Endothelial cell of umbilical vein (primary cell): ENCODE measurements around the gene POFUT2. TPM values are rescaled to one million over a fixed set of nuclear protein-coding genes. Genes with fewer than 3 reads are reported as not detected.

Experiments
- BruUV-seq: library from RNA; stranded (reverse); fragments of 400-500 nt; replicated peaks from 2 replicates; lab custom pipeline; 2021; lab: Mats Ljungman, UMichigan
- CTCF ChIA-PET: fragments of 300-600, 350-600 bp; sonication (Branson Sonifier 250); formaldehyde crosslinking; loops from one replicate; lab custom pipeline; 2021; ENCODE audit warnings: antibody characterized with exemption, inconsistent platforms; lab: Charles Lee
- POLR2A ChIA-PET: fragments of 300-600, 350-600 bp; sonication (Branson Sonifier 250); formaldehyde crosslinking; loops from one replicate; lab custom pipeline; 2021; ENCODE audit warnings: antibody characterized with exemption, inconsistent platforms; lab: Charles Lee
- DNase-seq: peaks from one replicate; pipeline ENCODE4 v3.0.0-alpha.2; 2011; ENCODE audit warnings: low read depth, low spot score
- FAIRE-seq: peaks from 2 replicates; lab custom pipeline; 2011; peaks lifted over from hg19 to GRCh38; lab: Jason Lieb, UNC
- H2AFZ ChIP-seq: 2 replicates; pipeline ENCODE4 v1.6.0; 2012; ENCODE audit warnings: low read depth, low read length, control low read depth, inconsistent platforms
- H3K27ac ChIP-seq: 2 replicates; pipeline ENCODE4 v1.5.1; 2011; ENCODE audit warnings: low read depth, mild to moderate bottlenecking, control low read depth, low read length, moderate library complexity; ENCODE audit not compliant: insufficient read depth
- H3K27me3 ChIP-seq, 2 experiments: 2 replicates each; pipeline versions ENCODE4 v1.6.0 to v1.6.1; 2011; ENCODE audit warnings: low read length in 2 of 2, mixed read lengths in 1 of 2; ENCODE audit not compliant: control insufficient read depth in 2 of 2, insufficient read depth in 2 of 2
- H3K36me3 ChIP-seq, 2 experiments: 2 replicates in 1 of 2; 3 replicates in 1 of 2; pipeline ENCODE4 v1.5.1; 2011; ENCODE audit warnings: low read length in 2 of 2, mild to moderate bottlenecking in 1 of 2, moderate library complexity in 1 of 2; ENCODE audit not compliant: control insufficient read depth in 2 of 2, insufficient read depth in 2 of 2; ENCODE audit errors: extremely low read depth in 1 of 2
- H3K4me1 ChIP-seq: 3 replicates; pipeline ENCODE4 v1.5.1; 2011; ENCODE audit warnings: mild to moderate bottlenecking, low read length; ENCODE audit not compliant: control insufficient read depth, insufficient read depth; ENCODE audit errors: extremely low read depth
- H3K4me2 ChIP-seq: 2 replicates; pipeline ENCODE4 v1.6.1; 2011; ENCODE audit warnings: low read length, control low read depth, mixed read lengths; ENCODE audit not compliant: insufficient read depth
- H3K4me3 ChIP-seq, 3 experiments: fragments of 200-600 bp in 1 of 3; sonication (generic), shearing (Covaris generic) in 1 of 3; replicated peaks in 1 of 3; 2 replicates each; pipeline ENCODE4 v1.5.1; 2011 to 2016; ENCODE audit warnings: control low read depth in 3 of 3, low read length in 3 of 3, mild to moderate bottlenecking in 2 of 3, inconsistent platforms in 1 of 3, low read depth in 1 of 3, moderate library complexity in 1 of 3; ENCODE audit not compliant: insufficient read depth in 1 of 3
- H3K79me2 ChIP-seq: 2 replicates; pipeline ENCODE4 v1.6.0; 2012; ENCODE audit warnings: low read length, inconsistent platforms; ENCODE audit not compliant: control insufficient read depth, insufficient read depth
- H3K9ac ChIP-seq: replicated peaks from 2 replicates; pipeline ENCODE3; 2011; ENCODE audit warnings: low read length, control low read depth; ENCODE audit not compliant: insufficient read depth; ENCODE audit errors: extremely low read depth
- H3K9me1 ChIP-seq: replicated peaks from 3 replicates; pipeline ENCODE4 v1.6.0; 2011; ENCODE audit warnings: mild to moderate bottlenecking, low read length; ENCODE audit not compliant: control insufficient read depth, insufficient read depth; ENCODE audit errors: extremely low read depth
- H3K9me3 ChIP-seq: replicated peaks from 2 replicates; pipeline ENCODE4 v1.5.1; 2012; ENCODE audit warnings: low read length, inconsistent platforms; ENCODE audit not compliant: control insufficient read depth, insufficient read depth
- H4K20me1 ChIP-seq: replicated peaks from 2 replicates; pipeline ENCODE3; 2011; ENCODE audit warnings: mild to moderate bottlenecking, low read length; ENCODE audit not compliant: control insufficient read depth, insufficient read depth; ENCODE audit errors: extremely low read depth
- CTCF ChIP-seq, 2 donors: IDR thresholded peaks; 1 replicate in 1 of 2; 2 replicates in 1 of 2; pipeline ENCODE4 v1.5.1; 2011; ENCODE audit warnings: low read length in 2 of 2, mild to moderate bottlenecking in 2 of 2, moderate library complexity in 2 of 2, control low read depth in 1 of 2, inconsistent platforms in 1 of 2, low read depth in 1 of 2; ENCODE audit not compliant: insufficient read depth in 1 of 2; ENCODE audit errors: extremely low read depth in 1 of 2
- EZH2 ChIP-seq: IDR thresholded peaks from 2 replicates; pipeline ENCODE4 v1.6.1; 2012; ENCODE audit warnings: borderline replicate concordance, low read depth, mild to moderate bottlenecking, moderate library complexity, low read length, inconsistent platforms; ENCODE audit not compliant: severe bottlenecking
- FOS ChIP-seq: IDR thresholded peaks from 2 replicates; pipeline ENCODE4 v1.6.1; 2011; ENCODE audit warnings: mild to moderate bottlenecking, low read length, moderate library complexity, borderline replicate concordance; ENCODE audit not compliant: insufficient read depth
- GATA2 ChIP-seq: IDR thresholded peaks from 2 replicates; pipeline ENCODE4 v1.7.0; 2011; ENCODE audit warnings: low read depth, mild to moderate bottlenecking, moderate library complexity, mixed read lengths, low read length; ENCODE audit not compliant: insufficient read length, insufficient read depth
- JUN ChIP-seq: IDR thresholded peaks from 2 replicates; pipeline ENCODE4 v1.6.1; 2011; ENCODE audit warnings: borderline replicate concordance, low read depth; ENCODE audit not compliant: insufficient read length, insufficient read depth
- MYC ChIP-seq: IDR thresholded peaks from one replicate; pipeline ENCODE4 v1.6.1; 2011; ENCODE audit warnings: mild to moderate bottlenecking, low read depth, low read length
- POLR2A ChIP-seq: IDR thresholded peaks from 2 replicates; pipeline ENCODE4 v1.6.1; 2012; ENCODE audit warnings: low read depth, mild to moderate bottlenecking, control low read depth, low read length
- POLR2AphosphoS5 ChIP-seq: IDR thresholded peaks from 2 replicates; pipeline ENCODE4 v1.6.1; 2012; ENCODE audit warnings: low read depth, mild to moderate bottlenecking, control low read depth, low read length, moderate library complexity; ENCODE audit not compliant: insufficient read depth
- dilution Hi-C: fragments of 300-500 bp; cut with MboI; formaldehyde crosslinking; loops from one replicate; pipeline ENCODE4 v1.15.0; 2019; ENCODE audit warnings: low sequenced_read_pairs; ENCODE audit not compliant: extremely low pct_ligation_motif_present
- intact Hi-C: fragments of 100-400 bp; cut with micrococcal nuclease; formaldehyde crosslinking; loops from one replicate; pipeline ENCODE4 v1.10.0; 2022
- polyA plus RNA-seq, 4 experiments: library from polyadenylated mRNA; depleted of rRNA in 3 of 4; stranded (reverse) in 3 of 4; unstranded in 1 of 4; fragments of >200 nt; gene quantifications; 2 replicates each; pipeline versions ENCODE4 v1.2.1 to v1.2.3, GENCODE V29; 2011 to 2012; ENCODE audit warnings: missing spikeins in 1 of 4
- total RNA-seq: library from RNA; stranded (reverse); gene quantifications from 2 replicates; pipeline ENCODE4 v1.2.3, GENCODE V29; 2021
- TF ChIP-seq, protein P1 (sequence below): IDR thresholded peaks from 2 replicates; pipeline ENCODE4 v1.6.1; 2011; ENCODE audit not compliant: insufficient read depth, insufficient read length

The POFUT2 gene
- total and polyA plus RNA-seq, 2 donors (not counting 3 experiments of a cell fraction or from before 2014, with no cell fraction given) = 30.7 to 47.5 TPM

DNA sequence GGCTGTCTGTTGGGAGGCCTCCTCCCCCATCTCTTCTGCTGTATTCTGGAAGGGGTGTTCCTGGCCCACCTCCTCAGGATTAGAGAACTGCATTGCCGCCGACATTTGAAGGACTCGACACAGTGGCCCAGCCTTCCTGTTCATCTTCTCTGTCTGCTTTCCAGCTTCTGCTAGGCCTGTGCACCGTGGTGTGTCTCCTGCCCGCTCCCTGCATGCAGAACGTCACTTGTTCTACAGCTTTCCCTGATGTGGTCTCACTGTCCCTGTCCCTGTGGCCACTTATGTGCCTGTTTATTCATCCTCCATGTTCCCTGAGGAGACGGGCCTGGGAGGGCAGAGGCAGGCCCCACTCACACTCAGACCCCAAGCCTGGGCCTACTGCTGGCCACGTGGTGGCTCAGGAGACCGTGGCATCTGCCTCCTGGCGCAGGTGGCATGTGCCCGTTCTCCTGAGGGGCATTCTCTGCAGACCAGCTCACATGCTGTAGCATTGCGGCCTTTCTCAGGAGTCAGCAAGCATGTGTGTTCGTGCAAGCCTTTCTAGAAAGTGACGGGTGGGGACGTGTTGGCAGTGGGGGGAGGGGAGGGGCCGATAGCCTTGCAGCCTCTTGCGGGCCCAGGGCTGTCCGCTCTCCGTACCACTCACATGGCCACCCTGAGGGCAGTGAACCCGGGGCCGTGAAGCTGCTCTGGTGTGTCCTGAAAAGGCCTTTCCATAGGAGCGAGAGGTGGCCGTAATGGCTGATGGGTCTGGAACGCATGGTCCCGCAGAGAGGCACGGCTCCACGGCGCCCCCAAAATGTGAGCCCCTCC lies 35.9 kb downstream of the POFUT2 start:
- Histone ChIP-seq H3K4me3 (no peak overlapping the region), H3K9me1 (no peaks in the 10 kb centered on the region), H3K9me3 (no peaks in the 10 kb centered on the region), H3K27me3 (peaks cover 3 to 18% of the 10 kb centered on the region in 2 experiments), H3K4me2 (no peak overlapping the region), H3K4me1 (no peaks in the 10 kb centered on the region), H2AFZ (no peak overlapping the region), H3K36me3 (no peaks in the 10 kb centered on the region), H3K9ac (no peak overlapping the region), H3K27ac (no peak overlapping the region), H3K79me2 (no peaks in the 10 kb centered on the region), H4K20me1 (no peaks in the 10 kb centered on the region)
- ChIA-PET POLR2A (no interaction called here), CTCF (no interaction called here)
- intact Hi-C loops = no loop called here
- no TSS peak for BruUV-seq
- dilution Hi-C loops = no loop called here
- FAIRE-seq = no peak
- DNase-seq = no peak
- TF ChIP-seq JUN (no peak), CTCF (IDR thresholded peaks at IDR 0.05; ENCODE audit: extremely low read depth in 1 of 2, insufficient read depth in 1 of 2, low read depth in 1 of 2, low read length in 2 of 2) (no peak), MYC (no peak), POLR2A (no peak), EZH2 (no peak), GATA2 (no peak), POLR2AphosphoS5 (no peak), FOS (no peak)
- TF ChIP-seq, protein P1, sequence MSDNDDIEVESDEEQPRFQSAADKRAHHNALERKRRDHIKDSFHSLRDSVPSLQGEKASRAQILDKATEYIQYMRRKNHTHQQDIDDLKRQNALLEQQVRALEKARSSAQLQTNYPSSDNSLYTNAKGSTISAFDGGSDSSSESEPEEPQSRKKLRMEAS = no peak
